Neural cell (in vitro differentiated cells): ENCODE results near the gene IPMK. TPM values are rescaled to one million over a fixed set of nuclear protein-coding genes. Genes with fewer than 3 reads are reported as not detected.
"Not testable (repeated sequence)": the region's sequence is repeated elsewhere in the genome, so short reads cannot be mapped to it uniquely, and the experiment has no call there.

Experiments used
- H2AFZ ChIP-seq: fragments of 200-600, 300-800 bp; sonication (generic), shearing (Covaris generic); 2 replicates; pipeline ENCODE4 v1.6.0; 2014; ENCODE audit warnings: low read depth, mild to moderate bottlenecking, antibody characterized with exemption, low read length, moderate library complexity
- H3F3A ChIP-seq: fragments of 200-600 bp; shearing (Covaris generic); 2 replicates; pipeline ENCODE4 v1.6.1; 2016; ENCODE audit warnings: mild to moderate bottlenecking, moderate library complexity, mixed read lengths, antibody characterized with exemption, low read length; ENCODE audit not compliant: insufficient read depth, poor library complexity, severe bottlenecking
- H3K27ac ChIP-seq: fragments of 200-600, 300-800 bp; sonication (generic), shearing (Covaris generic); 2 replicates; pipeline ENCODE4 v1.5.1; 2014; ENCODE audit warnings: mild to moderate bottlenecking, low read length, moderate library complexity
- H3K27me3 ChIP-seq: fragments of 300-800, 200-600 bp; sonication (generic), shearing (Covaris generic); 2 replicates; pipeline ENCODE4 v1.6.0; 2014; ENCODE audit warnings: mild to moderate bottlenecking, low read depth, low read length, moderate library complexity; ENCODE audit not compliant: insufficient read depth
- H3K36me3 ChIP-seq: fragments of 300-800, 200-600 bp; sonication (generic), shearing (Covaris generic); 2 replicates; pipeline ENCODE4 v1.5.1; 2014; ENCODE audit warnings: mild to moderate bottlenecking, antibody characterized with exemption, low read length, moderate library complexity; ENCODE audit not compliant: insufficient read depth
- H3K4me2 ChIP-seq: fragments of 300-800, 200-600 bp; sonication (generic), shearing (Covaris generic); 2 replicates; pipeline ENCODE4 v1.6.0; 2014; ENCODE audit warnings: mild to moderate bottlenecking, low read length
- H3K4me3 ChIP-seq: fragments of 300-800, 200-600 bp; sonication (generic), shearing (Covaris generic); 2 replicates; pipeline ENCODE4 v1.5.1; 2014; ENCODE audit warnings: mild to moderate bottlenecking, low read length, moderate library complexity
- H3K79me2 ChIP-seq: fragments of 200-600 bp; shearing (Covaris generic); replicated peaks from 2 replicates; pipeline ENCODE4 v1.6.0; 2014; ENCODE audit warnings: mild to moderate bottlenecking, low read length, moderate library complexity; ENCODE audit not compliant: insufficient read depth
- H3K9ac ChIP-seq: fragments of 300-800, 200-600 bp; sonication (generic), shearing (Covaris generic); 2 replicates; pipeline ENCODE4 v1.6.1; 2016; ENCODE audit warnings: mild to moderate bottlenecking, low read length, mixed read lengths
- H3K9me2 ChIP-seq: fragments of 200-600 bp; shearing (Covaris generic); 2 replicates; pipeline ENCODE4 v1.6.1; 2016; ENCODE audit warnings: mild to moderate bottlenecking, low read length, mixed read lengths; ENCODE audit not compliant: insufficient read depth
- H3K9me3 ChIP-seq: fragments of 200-600, 300-800 bp; sonication (generic), shearing (Covaris generic); 2 replicates; pipeline ENCODE4 v1.6.1; 2016; ENCODE audit warnings: mild to moderate bottlenecking, mixed run types, low read length, moderate library complexity, mixed read lengths
- H4K20me1 ChIP-seq: fragments of 200-600 bp; shearing (Covaris generic); 2 replicates; pipeline ENCODE4 v1.6.1; 2016; ENCODE audit warnings: mild to moderate bottlenecking, mixed run types; ENCODE audit not compliant: insufficient read depth
- EP300 ChIP-seq: fragments of 450-650 bp; conservative IDR thresholded peaks from 2 replicates; pipeline ENCODE4 v1.6.1; 2014; ENCODE audit warnings: antibody characterized with exemption, mild to moderate bottlenecking, moderate library complexity; ENCODE audit not compliant: poor library complexity, severe bottlenecking
- EZH2 ChIP-seq: fragments of 200-600, 300-800 bp; shearing (Covaris generic), sonication (generic); IDR thresholded peaks from 2 replicates; pipeline ENCODE4 v1.6.1; 2014; ENCODE audit warnings: antibody characterized with exemption, low read length, borderline replicate concordance, mild to moderate bottlenecking; ENCODE audit not compliant: insufficient read depth, poor library complexity, severe bottlenecking
- MXI1 ChIP-seq: fragments of 450-650 bp; conservative IDR thresholded peaks from 2 replicates; pipeline ENCODE4 v1.6.1; 2014; ENCODE audit warnings: antibody characterized with exemption, mild to moderate bottlenecking; ENCODE audit not compliant: poor library complexity, severe bottlenecking
- POLR2AphosphoS5 ChIP-seq: IDR thresholded peaks from 2 replicates; pipeline ENCODE4 v1.6.1; 2012
- RAD21 ChIP-seq: fragments of 450-650 bp; conservative IDR thresholded peaks from 2 replicates; pipeline ENCODE4 v1.6.1; 2014; ENCODE audit warnings: antibody characterized with exemption, mild to moderate bottlenecking, moderate library complexity
- REST ChIP-seq: IDR thresholded peaks from 2 replicates; pipeline ENCODE4 v1.6.1; 2012; ENCODE audit warnings: borderline replicate concordance
- SMC3 ChIP-seq: fragments of 450-650 bp; conservative IDR thresholded peaks from 2 replicates; pipeline ENCODE4 v1.6.1; 2014; ENCODE audit warnings: antibody characterized with exemption, mild to moderate bottlenecking, moderate library complexity; ENCODE audit not compliant: poor library complexity
- TAF1 ChIP-seq: IDR thresholded peaks from 2 replicates; pipeline ENCODE4 v1.6.1; 2012; ENCODE audit warnings: low read depth
- polyA plus RNA-seq: library from polyadenylated mRNA; depleted of rRNA; stranded (reverse); fragments of >200 nt; gene quantifications from 2 replicates; pipeline ENCODE4 v1.2.3, GENCODE V29; 2014

The IPMK gene
- polyA plus RNA-seq, 1 donor from 2014 or later, result 11.7 TPM

GRCh38 chr10:58258977-58259692, 8.6 kb downstream of the IPMK start:
- no peak for TF ChIP-seq RAD21
- peaks cover 31% of the 10 kb centered on the region for H3K79me2 ChIP-seq

GRCh38 chr10:58256013-58256780, 11.5 kb downstream of the IPMK start:
- not testable (repeated sequence) for H3F3A ChIP-seq, H3K4me2 ChIP-seq, H3K36me3 ChIP-seq, H3K4me3 ChIP-seq, H3K9ac ChIP-seq, H4K20me1 ChIP-seq, H3K27me3 ChIP-seq, H3K9me3 ChIP-seq, H3K27ac ChIP-seq, H2AFZ ChIP-seq, H3K9me2 ChIP-seq
- peaks cover 16% of the 10 kb centered on the region for H3K79me2 ChIP-seq

More at GRCh38 chr10:58258977-58259692, 8.6 kb downstream of the IPMK start:
- H2AFZ ChIP-seq, result no peak overlapping the region
- no peak overlapping the region for H3K4me2 ChIP-seq
- H3F3A ChIP-seq, result no peaks in the 10 kb centered on the region
- H3K9ac ChIP-seq, result no peak overlapping the region
- H3K9me3 ChIP-seq, result no peaks in the 10 kb centered on the region
- no peaks in the 10 kb centered on the region for H3K9me2 ChIP-seq
- no peak overlapping the region for H3K27ac ChIP-seq
- no peaks in the 10 kb centered on the region for H3K36me3 ChIP-seq
- no peak overlapping the region for H3K4me3 ChIP-seq
- H4K20me1 ChIP-seq, result no peaks in the 10 kb centered on the region
- H3K27me3 ChIP-seq, result no peaks in the 10 kb centered on the region

GRCh38 chr10:58254644-58255043, 13.1 kb downstream of the IPMK start:
- Histone ChIP-seq H3K79me2 (peaks cover 16% of the 10 kb centered on the region), H3K27me3 (no peaks in the 10 kb centered on the region), H2AFZ (no peak overlapping the region), H3K36me3 (no peaks in the 10 kb centered on the region), H3F3A (no peaks in the 10 kb centered on the region), H3K4me2 (no peak overlapping the region), H3K9me3 (no peaks in the 10 kb centered on the region), H3K27ac (no peak overlapping the region), H4K20me1 (no peaks in the 10 kb centered on the region), H3K9me2 (no peaks in the 10 kb centered on the region), H3K9ac (no peak overlapping the region), H3K4me3 (no peak overlapping the region)
- no peak for TF ChIP-seq TAF1
- no peak for TF ChIP-seq EP300
- TF ChIP-seq EZH2, result no peak
- TF ChIP-seq MXI1, result no peak
- TF ChIP-seq POLR2AphosphoS5, result no peak
- TF ChIP-seq SMC3, result no peak
- no peak for TF ChIP-seq RAD21
- no peak for TF ChIP-seq REST
